Endothelial cell of umbilical vein (primary cell): Measurements from ENCODE around the gene CROCC2.

Experiments used
- EZH2 ChIP-seq: IDR thresholded peaks from 2 replicates; pipeline ENCODE4 v1.6.1; 2012; ENCODE audit warnings: borderline replicate concordance, low read depth, mild to moderate bottlenecking, moderate library complexity, low read length, inconsistent platforms; ENCODE audit not compliant: severe bottlenecking
- JUN ChIP-seq: IDR thresholded peaks from 2 replicates; pipeline ENCODE4 v1.6.1; 2011; ENCODE audit warnings: borderline replicate concordance, low read depth; ENCODE audit not compliant: insufficient read length, insufficient read depth
- POLR2A ChIP-seq: IDR thresholded peaks from 2 replicates; pipeline ENCODE4 v1.6.1; 2012; ENCODE audit warnings: low read depth, mild to moderate bottlenecking, control low read depth, low read length
- POLR2AphosphoS5 ChIP-seq: IDR thresholded peaks from 2 replicates; pipeline ENCODE4 v1.6.1; 2012; ENCODE audit warnings: low read depth, mild to moderate bottlenecking, control low read depth, low read length, moderate library complexity; ENCODE audit not compliant: insufficient read depth
- TF ChIP-seq, protein P1 (sequence below), 2 donors: IDR thresholded peaks; 1 replicate in 1 of 2; 2 replicates in 1 of 2; pipeline ENCODE4 v1.5.1; 2011; ENCODE audit warnings: low read length in 2 of 2, mild to moderate bottlenecking in 2 of 2, moderate library complexity in 2 of 2, control low read depth in 1 of 2, inconsistent platforms in 1 of 2, low read depth in 1 of 2; ENCODE audit not compliant: insufficient read depth in 1 of 2; ENCODE audit errors: extremely low read depth in 1 of 2

DNA sequence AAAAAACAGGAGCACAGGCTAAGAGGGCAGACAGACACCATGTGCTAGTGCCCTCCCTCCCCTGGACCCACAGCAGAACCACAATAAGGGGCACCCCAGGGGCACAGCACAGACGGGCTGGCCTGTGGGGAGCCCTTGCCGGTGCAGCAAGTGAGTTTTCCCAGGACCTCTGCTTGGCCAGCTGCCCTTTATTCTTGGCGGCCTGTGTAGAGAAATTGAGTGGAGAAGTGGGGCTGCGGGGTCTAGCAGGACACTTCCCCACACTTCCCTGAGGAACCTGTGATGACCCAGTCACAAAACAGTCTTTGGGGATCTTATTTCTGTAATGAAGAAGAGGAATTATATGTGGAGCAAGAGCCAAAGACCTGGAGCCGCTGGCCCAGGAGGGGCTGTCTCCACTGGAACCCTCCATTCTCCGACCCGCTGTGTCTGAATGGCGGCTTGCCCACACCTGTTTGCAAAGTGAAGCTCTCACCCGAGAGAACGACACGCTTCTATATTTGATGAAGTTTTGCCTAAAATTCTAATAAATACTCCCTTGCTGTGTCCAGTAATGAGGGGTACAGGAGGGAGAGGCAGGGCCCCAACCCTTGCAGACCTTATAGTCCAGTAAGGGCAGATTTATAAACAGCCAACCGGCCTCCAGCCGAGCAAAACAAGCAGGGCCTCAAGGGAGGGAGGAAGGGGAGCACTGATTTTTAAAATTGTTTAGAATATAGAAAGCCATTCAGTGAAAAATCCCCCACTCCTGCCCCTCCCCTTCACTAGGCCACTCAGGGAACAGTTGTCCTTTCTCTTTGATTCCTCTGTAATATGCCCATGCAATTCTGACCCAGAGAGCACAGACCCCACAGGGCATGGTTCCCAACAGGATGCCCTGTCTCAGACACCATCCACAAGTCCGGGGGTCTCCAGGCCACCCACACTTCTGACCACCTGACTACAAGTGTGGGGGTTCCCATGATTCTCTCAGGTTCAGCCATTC, 47.6 kb downstream of the CROCC2 start:
- TF ChIP-seq EZH2 (no peak), POLR2AphosphoS5 (no peak), JUN (no peak), POLR2A (no peak)
- TF ChIP-seq, protein P1, sequence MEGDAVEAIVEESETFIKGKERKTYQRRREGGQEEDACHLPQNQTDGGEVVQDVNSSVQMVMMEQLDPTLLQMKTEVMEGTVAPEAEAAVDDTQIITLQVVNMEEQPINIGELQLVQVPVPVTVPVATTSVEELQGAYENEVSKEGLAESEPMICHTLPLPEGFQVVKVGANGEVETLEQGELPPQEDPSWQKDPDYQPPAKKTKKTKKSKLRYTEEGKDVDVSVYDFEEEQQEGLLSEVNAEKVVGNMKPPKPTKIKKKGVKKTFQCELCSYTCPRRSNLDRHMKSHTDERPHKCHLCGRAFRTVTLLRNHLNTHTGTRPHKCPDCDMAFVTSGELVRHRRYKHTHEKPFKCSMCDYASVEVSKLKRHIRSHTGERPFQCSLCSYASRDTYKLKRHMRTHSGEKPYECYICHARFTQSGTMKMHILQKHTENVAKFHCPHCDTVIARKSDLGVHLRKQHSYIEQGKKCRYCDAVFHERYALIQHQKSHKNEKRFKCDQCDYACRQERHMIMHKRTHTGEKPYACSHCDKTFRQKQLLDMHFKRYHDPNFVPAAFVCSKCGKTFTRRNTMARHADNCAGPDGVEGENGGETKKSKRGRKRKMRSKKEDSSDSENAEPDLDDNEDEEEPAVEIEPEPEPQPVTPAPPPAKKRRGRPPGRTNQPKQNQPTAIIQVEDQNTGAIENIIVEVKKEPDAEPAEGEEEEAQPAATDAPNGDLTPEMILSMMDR (IDR thresholded peaks at IDR 0.05; ENCODE audit: extremely low read depth in 1 of 2, insufficient read depth in 1 of 2, low read depth in 1 of 2, low read length in 2 of 2), result no peak
